Colonic mucosa (tissue), 4 donors: Measurements from ENCODE around the gene HOXB9. TPM values are rescaled to one million over a fixed set of nuclear protein-coding genes. Genes with fewer than 3 reads are reported as not detected.

Experiments
- DNase-seq: peaks from one replicate; pipeline ENCODE4 v3.0.0-alpha.2; 2020
- H3K27ac ChIP-seq: fragments of 200-600 bp; one replicate; pipeline ENCODE4 v1.8.0; 2021
- H3K27me3 ChIP-seq: fragments of 200-600 bp; one replicate; pipeline ENCODE4 v1.8.0; 2021
- H3K36me3 ChIP-seq: fragments of 200-600 bp; one replicate; pipeline ENCODE4 v1.8.0; 2021
- H3K4me1 ChIP-seq: fragments of 200-600 bp; one replicate; pipeline ENCODE4 v1.8.0; 2021; ENCODE audit warnings: mild to moderate bottlenecking
- H3K4me3 ChIP-seq: fragments of 200-600 bp; one replicate; pipeline ENCODE4 v1.8.0; 2021
- H3K9ac ChIP-seq, 2 donors: one replicate each; pipeline ENCODE4 v1.7.0; 2013; ENCODE audit warnings: control low read depth in 2 of 2, low read depth in 2 of 2, low read length in 2 of 2
- H3K9me3 ChIP-seq: fragments of 200-600 bp; one replicate; pipeline ENCODE4 v1.8.0; 2021
- intact Hi-C: fragments of 100-400 bp; cut with DNase I; formaldehyde crosslinking; loops from one replicate; pipeline ENCODE4 v1.14.1; 2022
- total RNA-seq, 2 donors: library from RNA; stranded (reverse); fragmentation: NEBNext Ultra II Directional in 1 of 2; extraction: Animal tissue kit (Norgen Biotek cat#: 25700) in 1 of 2; gene quantifications; one replicate each; pipeline ENCODE4 v1.2.1, GENCODE V29; 2021
- TF ChIP-seq, protein P1 (sequence below): fragments of 200-600 bp; IDR thresholded peaks from one replicate; pipeline ENCODE4 v1.8.0; 2022; ENCODE audit warnings: antibody characterized with exemption, mild to moderate bottlenecking
- donor health status: healthy.
- donor health status: DM: no; HTN: no; CAD: no.
- donor health status: DM: no; HTN: no; CAD: no.

HOXB9 gene
- 10 to 100 TPM; 37.1 to 73.9 TPM for total RNA-seq

DNA sequence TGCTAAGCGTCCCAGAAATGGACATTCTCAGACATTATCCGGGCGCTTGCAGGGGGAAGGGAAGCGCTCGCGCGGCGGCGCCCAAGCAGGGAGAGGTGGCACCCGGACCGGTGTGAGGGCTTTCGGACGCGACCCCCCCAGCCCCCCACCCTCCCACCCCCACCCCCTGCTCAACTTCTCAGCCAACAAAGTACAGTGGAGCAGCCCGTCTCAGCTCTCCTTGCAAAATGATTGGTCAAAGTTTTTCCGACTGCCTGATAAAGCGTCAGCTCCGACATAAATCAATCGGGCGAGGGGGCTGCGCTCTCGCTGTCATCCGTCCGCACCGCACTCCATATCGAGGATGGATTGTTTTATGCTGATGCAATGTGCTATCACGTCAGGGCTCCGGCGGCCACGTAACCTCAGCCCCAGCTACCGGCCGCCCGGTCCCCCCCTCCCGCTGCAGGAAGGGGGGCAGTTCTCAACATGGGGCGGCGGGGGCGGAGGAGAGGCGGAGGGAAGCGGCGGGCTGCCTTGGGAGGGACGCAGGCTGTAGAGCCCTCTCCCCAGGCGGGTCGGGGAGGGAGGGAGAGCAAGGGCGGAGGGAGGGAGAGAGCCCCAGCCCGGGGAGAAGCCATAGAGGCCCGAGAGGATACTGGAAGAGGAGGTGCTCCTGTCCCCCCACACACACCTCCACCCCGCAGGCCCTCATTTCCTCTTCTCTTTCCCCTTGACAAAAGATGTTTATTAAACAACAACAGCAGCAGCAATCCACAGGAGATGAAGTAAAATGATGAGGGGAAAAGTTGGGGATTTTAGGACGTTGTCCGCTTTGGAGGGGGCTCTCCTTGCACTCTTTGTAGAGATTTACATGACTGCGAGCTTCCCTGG lies at the start of gene HOXB9:
Gene HOXB9, minus strand, starts transcription at position 114 of the 873 bp plus-strand sequence. Its CDS starts 89 bp downstream, at position 25.
- Histone ChIP-seq H3K27me3 (peaks cover 37% of the 10 kb centered on the region), H3K27ac (peak within 1 kb of the TSS; percentile 82), H3K4me1 (peaks cover 12% of the 10 kb centered on the region), H3K36me3 (no peaks in the 10 kb centered on the region), H3K9me3 (no peaks in the 10 kb centered on the region), H3K9ac (peak within 1 kb of the TSS; percentile 71 to 73), H3K4me3 (peak within 1 kb of the TSS; percentile 48)
- TF ChIP-seq, protein P1, sequence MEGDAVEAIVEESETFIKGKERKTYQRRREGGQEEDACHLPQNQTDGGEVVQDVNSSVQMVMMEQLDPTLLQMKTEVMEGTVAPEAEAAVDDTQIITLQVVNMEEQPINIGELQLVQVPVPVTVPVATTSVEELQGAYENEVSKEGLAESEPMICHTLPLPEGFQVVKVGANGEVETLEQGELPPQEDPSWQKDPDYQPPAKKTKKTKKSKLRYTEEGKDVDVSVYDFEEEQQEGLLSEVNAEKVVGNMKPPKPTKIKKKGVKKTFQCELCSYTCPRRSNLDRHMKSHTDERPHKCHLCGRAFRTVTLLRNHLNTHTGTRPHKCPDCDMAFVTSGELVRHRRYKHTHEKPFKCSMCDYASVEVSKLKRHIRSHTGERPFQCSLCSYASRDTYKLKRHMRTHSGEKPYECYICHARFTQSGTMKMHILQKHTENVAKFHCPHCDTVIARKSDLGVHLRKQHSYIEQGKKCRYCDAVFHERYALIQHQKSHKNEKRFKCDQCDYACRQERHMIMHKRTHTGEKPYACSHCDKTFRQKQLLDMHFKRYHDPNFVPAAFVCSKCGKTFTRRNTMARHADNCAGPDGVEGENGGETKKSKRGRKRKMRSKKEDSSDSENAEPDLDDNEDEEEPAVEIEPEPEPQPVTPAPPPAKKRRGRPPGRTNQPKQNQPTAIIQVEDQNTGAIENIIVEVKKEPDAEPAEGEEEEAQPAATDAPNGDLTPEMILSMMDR, result no peak
- intact Hi-C loops, result loop anchor here (10.0 kb wide), 1 partner anchor 482 kb away; no protein-coding TSS in a partner anchor
- peak; percentile 77 for DNase-seq

DNA sequence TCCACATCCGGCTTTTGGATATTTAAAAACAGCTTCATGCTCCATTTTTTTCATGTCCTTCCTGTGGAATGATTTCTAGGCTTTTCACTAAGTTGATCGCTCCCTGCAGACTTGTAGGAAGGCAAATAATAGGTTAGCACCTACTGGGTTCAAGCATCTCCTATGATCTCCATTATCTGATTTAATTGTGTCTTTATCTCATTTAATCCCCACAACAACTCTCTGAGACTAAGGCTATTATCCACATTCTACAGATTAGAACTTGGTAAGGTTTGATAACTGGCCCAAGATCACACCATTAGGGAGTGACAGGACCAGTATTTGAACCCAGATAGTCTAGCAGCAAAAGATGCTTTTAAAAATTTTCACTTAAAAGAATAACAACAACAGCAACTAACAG lies 46.2 kb upstream of the HOXB9 start:
- intact Hi-C loops, result loop anchor here (10.0 kb wide), 1 partner anchor 362 kb away; no protein-coding TSS in a partner anchor
- TF ChIP-seq, protein P1, result no peak
- Histone ChIP-seq H3K9me3 (no peaks in the 10 kb centered on the region), H3K4me3 (no peak overlapping the region), H3K27ac (no peak overlapping the region), H3K4me1 (no peaks in the 10 kb centered on the region), H3K9ac (peak overlapping the region in 1 of 2 donors; percentile 12), H3K36me3 (no peaks in the 10 kb centered on the region), H3K27me3 (no peaks in the 10 kb centered on the region)
- DNase-seq, result no peak

DNA sequence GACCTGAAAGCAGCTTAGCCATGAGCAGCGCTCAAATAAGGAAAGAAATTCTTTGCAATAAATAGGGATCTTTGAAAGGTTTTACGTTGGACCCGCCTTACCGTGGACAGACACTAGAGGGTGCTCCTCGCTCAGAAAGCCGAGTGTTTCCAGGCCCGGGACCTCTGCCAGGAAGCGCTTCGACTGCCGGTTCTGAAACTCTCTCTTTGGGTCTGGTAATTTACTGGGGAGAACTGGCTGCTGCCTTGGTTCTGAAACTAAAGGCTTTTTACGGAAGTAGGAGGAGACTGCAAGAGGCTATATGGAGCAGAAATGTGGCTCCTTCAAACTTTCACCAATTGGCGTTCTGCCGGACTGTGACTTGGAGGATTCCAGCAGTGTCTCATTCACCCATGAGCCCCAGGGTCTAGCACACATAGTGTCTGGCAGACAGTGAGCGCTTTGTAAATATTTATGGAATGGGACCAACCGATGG lies 45.6 kb upstream of the HOXB9 start:
- intact Hi-C loops, result loop anchor here (10.0 kb wide), 1 partner anchor 363 kb away; no protein-coding TSS in a partner anchor
- Histone ChIP-seq H3K9ac (no peak overlapping the region), H3K27ac (no peak overlapping the region), H3K36me3 (no peaks in the 10 kb centered on the region), H3K27me3 (no peaks in the 10 kb centered on the region), H3K4me3 (no peak overlapping the region), H3K4me1 (no peaks in the 10 kb centered on the region), H3K9me3 (no peaks in the 10 kb centered on the region)
- DNase-seq, result peak; percentile 93
- TF ChIP-seq, protein P1, result peak; percentile 80

DNA sequence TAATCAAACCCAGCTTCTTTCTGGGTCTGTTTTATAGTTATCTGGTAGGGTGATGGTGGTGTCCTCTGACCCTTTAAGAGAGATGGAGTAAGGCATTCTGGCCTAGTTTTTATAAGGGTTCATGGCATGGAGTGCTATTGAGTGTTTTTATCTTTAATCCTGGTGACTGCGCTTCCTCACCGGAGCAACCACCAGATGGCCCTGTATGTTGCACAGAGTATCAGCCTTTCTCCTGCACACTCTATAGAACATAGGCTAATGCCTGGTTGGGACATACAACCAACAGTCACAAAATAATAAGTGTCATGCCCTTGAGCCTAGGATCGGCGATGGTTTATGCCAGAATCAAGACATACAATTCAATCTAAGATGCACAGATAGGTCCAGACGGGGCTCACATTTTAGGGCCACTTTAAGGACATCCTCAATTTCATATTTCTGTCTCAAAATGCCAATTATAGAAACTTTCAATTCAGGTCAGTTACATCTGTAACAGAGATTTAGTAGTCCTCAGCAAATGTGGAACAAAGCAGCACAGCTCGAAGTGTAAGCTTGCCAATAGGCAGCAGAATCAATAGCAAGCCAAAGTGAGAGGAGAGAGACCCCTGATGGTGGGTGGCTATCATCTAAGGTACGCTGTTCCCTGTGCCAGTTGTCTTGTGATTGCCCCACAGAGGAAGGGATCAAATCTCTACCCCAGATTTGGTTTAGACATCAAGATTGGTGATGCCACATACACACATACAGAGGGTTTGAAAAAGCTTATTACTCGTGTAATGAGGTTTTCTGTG lies 37.2 kb upstream of the HOXB9 start:
- no peak for DNase-seq
- Histone ChIP-seq H3K9me3 (no peaks in the 10 kb centered on the region), H3K27me3 (no peaks in the 10 kb centered on the region), H3K36me3 (no peaks in the 10 kb centered on the region), H3K9ac (no peak overlapping the region), H3K4me1 (no peaks in the 10 kb centered on the region), H3K4me3 (no peak overlapping the region), H3K27ac (no peak overlapping the region)
- intact Hi-C loops, result no loop called here
- TF ChIP-seq, protein P1, result no peak

DNA sequence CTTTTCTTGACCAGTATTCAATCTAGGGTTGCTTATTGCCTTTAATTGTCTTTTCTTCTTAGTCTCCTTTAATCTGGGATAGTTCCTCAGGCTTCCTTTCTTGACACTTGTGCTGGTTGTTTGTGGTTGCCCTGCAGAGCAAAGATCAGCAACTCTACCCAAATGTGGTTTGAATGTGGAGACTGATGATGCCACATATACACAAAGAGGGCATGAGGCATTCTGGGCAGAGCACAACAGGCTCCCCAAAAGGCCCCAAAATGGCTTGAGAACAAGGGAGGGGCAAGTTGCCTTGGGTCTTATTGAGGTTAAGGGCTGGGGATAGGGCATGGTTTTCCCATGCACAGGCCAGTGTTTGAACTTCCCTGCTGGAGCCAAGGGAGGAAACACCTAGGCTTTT lies 29.8 kb upstream of the HOXB9 start:
- Histone ChIP-seq H3K4me1 (no peaks in the 10 kb centered on the region), H3K9ac (no peak overlapping the region), H3K36me3 (no peaks in the 10 kb centered on the region), H3K27ac (no peak overlapping the region), H3K27me3 (no peaks in the 10 kb centered on the region), H3K4me3 (no peak overlapping the region), H3K9me3 (no peaks in the 10 kb centered on the region)
- no peak for DNase-seq
- TF ChIP-seq, protein P1, result no peak
- intact Hi-C loops, result loop anchor here (5.0 kb wide), 1 partner anchor 616 kb away; no protein-coding TSS in a partner anchor
